Measurements from ENCODE around the gene RUFY2. TPM values are rescaled to one million over a fixed set of nuclear protein-coding genes. Genes with fewer than 3 reads are reported as not detected.
A peak's percentile ranks its signal among the peaks of the same experiment; 100 is the strongest.

The RUFY2 gene
- total RNA-seq, 3 donors from 2014 or later (not counting 1 experiment from before 2014, with no cell fraction given): 24.7 to 31.9 (median 31.4) TPM

DNA sequence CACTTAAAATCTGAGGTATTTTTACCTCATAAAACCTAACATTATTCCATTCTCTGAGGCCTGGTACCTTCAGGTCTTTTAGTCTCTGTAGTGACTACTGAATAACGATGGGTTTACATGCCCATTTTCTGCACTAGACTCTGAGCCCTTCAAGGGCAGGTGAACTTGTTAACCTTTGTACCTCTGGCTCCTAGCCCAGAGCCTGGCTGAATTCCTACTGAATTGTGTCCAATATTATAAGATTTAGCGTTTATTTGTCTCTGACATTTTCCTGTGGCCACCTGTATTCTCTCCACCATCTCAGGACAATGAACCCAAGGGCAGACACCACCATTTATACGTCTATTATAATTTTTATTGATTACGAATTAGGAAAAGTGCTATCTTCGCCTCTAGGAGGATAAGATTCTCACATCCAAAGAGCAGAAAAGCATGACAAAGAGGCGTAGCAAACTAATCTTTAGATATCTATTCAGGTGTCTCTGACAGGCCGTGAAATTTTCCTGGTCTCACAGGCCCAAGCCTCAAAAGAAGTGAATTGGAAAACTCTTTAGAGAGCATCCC, 103.1 kb downstream of the RUFY2 start:
- Histone ChIP-seq H3K4me1 (ENCODE audit: control insufficient read depth, insufficient read depth, low read length) (peaks cover 5% of the 10 kb centered on the region), H3K27ac (ENCODE audit: low read length) (no peak overlapping the region), H3K27me3 (ENCODE audit: control insufficient read depth, insufficient read depth, low read length) (no peaks in the 10 kb centered on the region), H3K9me3 (ENCODE audit: control insufficient read depth, insufficient read depth, low read length) (no peaks in the 10 kb centered on the region), H3K4me3 (ENCODE audit: low read length) (no peak overlapping the region), H3K36me3 (ENCODE audit: control insufficient read depth, insufficient read depth, low read length) (no peaks in the 10 kb centered on the region)
- TF ChIP-seq, protein P1, sequence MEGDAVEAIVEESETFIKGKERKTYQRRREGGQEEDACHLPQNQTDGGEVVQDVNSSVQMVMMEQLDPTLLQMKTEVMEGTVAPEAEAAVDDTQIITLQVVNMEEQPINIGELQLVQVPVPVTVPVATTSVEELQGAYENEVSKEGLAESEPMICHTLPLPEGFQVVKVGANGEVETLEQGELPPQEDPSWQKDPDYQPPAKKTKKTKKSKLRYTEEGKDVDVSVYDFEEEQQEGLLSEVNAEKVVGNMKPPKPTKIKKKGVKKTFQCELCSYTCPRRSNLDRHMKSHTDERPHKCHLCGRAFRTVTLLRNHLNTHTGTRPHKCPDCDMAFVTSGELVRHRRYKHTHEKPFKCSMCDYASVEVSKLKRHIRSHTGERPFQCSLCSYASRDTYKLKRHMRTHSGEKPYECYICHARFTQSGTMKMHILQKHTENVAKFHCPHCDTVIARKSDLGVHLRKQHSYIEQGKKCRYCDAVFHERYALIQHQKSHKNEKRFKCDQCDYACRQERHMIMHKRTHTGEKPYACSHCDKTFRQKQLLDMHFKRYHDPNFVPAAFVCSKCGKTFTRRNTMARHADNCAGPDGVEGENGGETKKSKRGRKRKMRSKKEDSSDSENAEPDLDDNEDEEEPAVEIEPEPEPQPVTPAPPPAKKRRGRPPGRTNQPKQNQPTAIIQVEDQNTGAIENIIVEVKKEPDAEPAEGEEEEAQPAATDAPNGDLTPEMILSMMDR (IDR thresholded peaks at IDR 0.05): no peak
- H3K4me1 Mint-ChIP-seq: no peaks in the 10 kb centered on the region
- 93% methylated on average over 5 of the region's 7 CpGs for WGBS (ENCODE audit: insufficient coverage)
- H3K4me3 Mint-ChIP-seq: no peak overlapping the region
- no peak overlapping the region for H3K27ac Mint-ChIP-seq
- ATAC-seq (no peak), DNase-seq (no peak)
- intact Hi-C loops (cut with micrococcal nuclease): loop anchor here (5.0 kb wide), 1 partner anchor 447 kb away; no protein-coding TSS in a partner anchor
- no peaks in the 10 kb centered on the region for H3K36me3 Mint-ChIP-seq
- H3K9me3 Mint-ChIP-seq: no peaks in the 10 kb centered on the region
- H3K27me3 Mint-ChIP-seq (ENCODE audit: low read depth in 2 of 2): no peaks in the 10 kb centered on the region

DNA sequence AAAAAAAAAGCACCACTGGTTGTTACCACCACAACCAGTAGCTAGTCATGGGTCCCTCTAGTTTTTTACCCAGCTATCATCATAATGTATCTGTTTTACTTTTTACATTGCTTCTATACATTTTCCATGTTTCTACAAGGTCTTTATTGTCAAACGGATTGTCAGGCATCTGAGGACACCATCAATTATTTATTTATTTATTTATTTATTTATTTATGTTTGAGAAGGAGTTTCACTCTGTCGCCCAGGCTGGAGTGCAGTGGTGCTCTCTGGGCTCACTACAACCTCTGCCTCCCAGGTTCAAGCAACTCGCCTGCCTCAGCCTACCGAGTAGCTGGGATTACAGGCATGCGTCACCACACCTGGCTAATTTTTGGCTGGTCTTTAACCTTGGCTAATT, 104.2 kb downstream of the RUFY2 start:
- Mint-ChIP-seq H3K27ac (no peak overlapping the region), H3K4me1 (no peaks in the 10 kb centered on the region)

DNA sequence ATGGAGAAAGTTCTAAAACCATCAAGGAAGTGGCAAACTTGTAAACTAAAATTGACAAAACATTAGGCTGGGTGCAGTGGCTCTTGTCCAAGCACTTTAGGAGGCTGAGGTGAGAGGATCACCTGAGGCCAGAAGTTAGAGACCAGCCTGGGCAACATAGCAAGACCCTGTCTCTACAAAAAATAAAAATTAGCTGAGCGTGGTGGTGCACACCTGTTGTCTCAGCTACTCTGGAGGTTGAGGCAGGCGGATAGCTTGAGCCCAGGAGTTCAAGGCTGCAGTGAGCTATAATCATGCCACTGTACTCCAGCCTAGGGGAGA, 104.6 kb downstream of the RUFY2 start:
- Histone ChIP-seq H3K27ac (ENCODE audit: low read length) (no peak overlapping the region), H3K9me3 (ENCODE audit: control insufficient read depth, insufficient read depth, low read length) (no peaks in the 10 kb centered on the region), H3K4me1 (ENCODE audit: control insufficient read depth, insufficient read depth, low read length) (peaks cover 5% of the 10 kb centered on the region), H3K4me3 (ENCODE audit: low read length) (no peak overlapping the region), H3K27me3 (ENCODE audit: control insufficient read depth, insufficient read depth, low read length) (no peaks in the 10 kb centered on the region), H3K36me3 (ENCODE audit: control insufficient read depth, insufficient read depth, low read length) (no peaks in the 10 kb centered on the region)
- H3K4me1 Mint-ChIP-seq: no peaks in the 10 kb centered on the region
- H3K9me3 Mint-ChIP-seq: no peaks in the 10 kb centered on the region
- H3K27me3 Mint-ChIP-seq (ENCODE audit: low read depth in 2 of 2): no peaks in the 10 kb centered on the region
- intact Hi-C loops (cut with micrococcal nuclease): loop anchor here (5.0 kb wide), 1 partner anchor 445 kb away; no protein-coding TSS in a partner anchor
- TF ChIP-seq, protein P1 (IDR thresholded peaks at IDR 0.05): peak; percentile 8
- no peak overlapping the region for H3K27ac Mint-ChIP-seq
- DNase-seq: no peak
- 76% methylated on average over 2 of the region's 2 CpGs for WGBS (ENCODE audit: insufficient coverage)
- ATAC-seq: no peak
- H3K36me3 Mint-ChIP-seq: no peaks in the 10 kb centered on the region
- no peak overlapping the region for H3K4me3 Mint-ChIP-seq

More for the DNA sequence above, 104.2 kb downstream of the RUFY2 start:
- Mint-ChIP-seq H3K27me3 (ENCODE audit: low read depth in 2 of 2) (no peaks in the 10 kb centered on the region), H3K9me3 (no peaks in the 10 kb centered on the region), H3K4me3 (no peak overlapping the region), H3K36me3 (no peaks in the 10 kb centered on the region)
- no peak for ATAC-seq
- no peaks in the 10 kb centered on the region for H3K27me3 ChIP-seq (ENCODE audit: control insufficient read depth, insufficient read depth, low read length)
- H3K9me3 ChIP-seq (ENCODE audit: control insufficient read depth, insufficient read depth, low read length): no peaks in the 10 kb centered on the region
- TF ChIP-seq, protein P1 (IDR thresholded peaks at IDR 0.05): no peak
- no peak for DNase-seq
- intact Hi-C loops (cut with micrococcal nuclease): loop anchor here (5.0 kb wide), 1 partner anchor 446 kb away; no protein-coding TSS in a partner anchor
- no peaks in the 10 kb centered on the region for H3K36me3 ChIP-seq (ENCODE audit: control insufficient read depth, insufficient read depth, low read length)
- no peak overlapping the region for H3K4me3 ChIP-seq (ENCODE audit: low read length)
- WGBS (ENCODE audit: insufficient coverage): 80% methylated on average over 4 of the region's 5 CpGs
- H3K27ac ChIP-seq (ENCODE audit: low read length): no peak overlapping the region
- peaks cover 5% of the 10 kb centered on the region for H3K4me1 ChIP-seq (ENCODE audit: control insufficient read depth, insufficient read depth, low read length)
